ENCODE measurements around the gene LRRC8E. TPM values are rescaled to one million over a fixed set of nuclear protein-coding genes. Genes with fewer than 3 reads are reported as not detected.

The LRRC8E gene
- total RNA-seq, 1 experiment from 2014 or later, result 18.1 TPM

DNA sequence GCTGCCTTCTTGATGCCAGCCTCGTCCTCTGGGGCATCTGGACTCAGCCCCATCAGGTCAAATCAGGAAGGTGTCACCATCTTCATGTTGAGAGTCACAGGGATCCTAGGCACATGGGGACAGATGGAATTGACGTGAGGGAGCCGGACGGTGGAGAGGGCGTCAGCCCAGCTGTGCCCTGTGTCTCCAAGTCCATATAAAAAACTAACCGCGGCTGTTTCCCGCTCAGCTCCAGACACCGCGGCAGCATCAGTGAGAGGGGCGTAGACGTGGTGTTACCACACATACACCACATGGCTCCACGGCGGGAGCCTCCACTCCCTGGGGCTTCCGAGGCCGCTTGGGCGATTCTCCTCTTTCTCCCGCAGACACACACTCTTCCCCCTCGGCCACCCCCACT, 8.5 kb upstream of the LRRC8E start:
- no TSS peak for BruUV-seq (replicated peaks)
- no peaks in the 10 kb centered on the region for H3K9me2 ChIP-seq (ENCODE audit: insufficient read depth)
- TF ChIP-seq FOSL1 (IDR thresholded peaks at IDR 0.05; ENCODE audit: low read depth) (no peak), CEBPB (IDR thresholded peaks at IDR 0.05; ENCODE audit: low read depth) (no peak), POLR2AphosphoS5 (IDR thresholded peaks at IDR 0.05; ENCODE audit: low read depth, low read length) (no peak), ZFX (IDR thresholded peaks at IDR 0.05) (no peak), JUND (IDR thresholded peaks at IDR 0.05) (no peak)
- CTCF ChIA-PET, result interaction anchor here (1.2 kb wide), 1 partner anchor 11 kb away, joined by 7 read pairs; no protein-coding TSS in a partner anchor
- no peak overlapping the region for H3K9ac ChIP-seq (ENCODE audit: low read length)
- H3K4me3 ChIP-seq (replicated peaks in 1 of 2; ENCODE audit: low read depth in 1 of 2, low read length in 2 of 2), result no peak overlapping the region
- ATAC-seq (no peak), DNase-seq (ENCODE audit: low read depth, low spot score) (no peak)
- POLR2A ChIA-PET, result no interaction called here
- H3K9me3 ChIP-seq (ENCODE audit: control insufficient read depth in 1 of 2, insufficient read depth in 1 of 2, low read depth in 1 of 2, low read length in 2 of 2), result no peaks in the 10 kb centered on the region
- H2AFZ ChIP-seq (ENCODE audit: low read depth, low read length, poor library complexity, severe bottlenecking), result no peak overlapping the region
- H3K79me2 ChIP-seq (ENCODE audit: insufficient read depth, low read length), result no peaks in the 10 kb centered on the region
- no peak overlapping the region for H3K4me2 ChIP-seq (ENCODE audit: low read length)
- H3K36me3 ChIP-seq (ENCODE audit: control insufficient read depth in 1 of 2, insufficient read depth in 2 of 2, low read length in 2 of 2), result no peaks in the 10 kb centered on the region
- H4K20me1 ChIP-seq (ENCODE audit: insufficient read depth), result no peaks in the 10 kb centered on the region
- RAD21 ChIA-PET (ENCODE audit: low non-redundant PET in 1 of 2, low total read pairs in 2 of 2, uncharacterized antibody in 2 of 2, unreplicated experiment in 2 of 2), result no interaction called here
- no peak overlapping the region for H3K27ac ChIP-seq (ENCODE audit: low read depth, low read length)
- peaks cover 2 to 13% of the 10 kb centered on the region in 2 experiments; a peak in 3 of 4 replicates for H3K4me1 ChIP-seq (ENCODE audit: control insufficient read depth in 1 of 2, insufficient read depth in 2 of 2, low read length in 2 of 2)
- H3K27me3 ChIP-seq (ENCODE audit: insufficient read depth, low read length), result no peaks in the 10 kb centered on the region
- intact Hi-C loops (cut with micrococcal nuclease), result no loop called here

DNA sequence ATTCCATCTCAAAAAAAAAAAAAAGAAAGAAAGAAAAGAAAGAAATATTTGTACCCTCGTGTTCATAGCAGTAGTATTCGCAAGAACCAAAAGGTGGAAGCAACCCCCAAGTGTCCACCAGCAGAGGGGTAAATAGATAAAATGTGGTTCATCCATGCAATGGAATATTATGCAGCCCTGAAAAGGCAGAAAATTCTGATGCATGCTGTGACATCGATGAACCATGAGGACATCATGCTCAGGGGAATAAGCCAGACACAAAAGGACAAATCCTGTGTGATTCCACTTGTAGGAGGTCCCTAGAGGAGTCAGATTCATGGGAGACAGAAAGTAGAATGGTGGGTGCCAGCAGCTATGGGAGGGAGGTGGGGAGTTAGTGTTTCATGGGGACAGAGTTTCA, 6.4 kb upstream of the LRRC8E start:
- Histone ChIP-seq H3K9me2 (ENCODE audit: insufficient read depth) (no peaks in the 10 kb centered on the region), H3K4me1 (ENCODE audit: control insufficient read depth in 1 of 2, insufficient read depth in 2 of 2, low read length in 2 of 2) (peaks cover 5 to 24% of the 10 kb centered on the region in 2 experiments; a peak in 3 of 4 replicates), H3K4me3 (replicated peaks in 1 of 2; ENCODE audit: low read depth in 1 of 2, low read length in 2 of 2) (no peak overlapping the region), H3K4me2 (ENCODE audit: low read length) (no peak overlapping the region), H3K36me3 (ENCODE audit: control insufficient read depth in 1 of 2, insufficient read depth in 2 of 2, low read length in 2 of 2) (no peaks in the 10 kb centered on the region), H3K79me2 (ENCODE audit: insufficient read depth, low read length) (no peaks in the 10 kb centered on the region), H4K20me1 (ENCODE audit: insufficient read depth) (no peaks in the 10 kb centered on the region), H3K9me3 (ENCODE audit: control insufficient read depth in 1 of 2, insufficient read depth in 1 of 2, low read depth in 1 of 2, low read length in 2 of 2) (no peaks in the 10 kb centered on the region), H2AFZ (ENCODE audit: low read depth, low read length, poor library complexity, severe bottlenecking) (no peak overlapping the region), H3K9ac (ENCODE audit: low read length) (no peak overlapping the region), H3K27ac (ENCODE audit: low read depth, low read length) (no peak overlapping the region), H3K27me3 (ENCODE audit: insufficient read depth, low read length) (no peaks in the 10 kb centered on the region)
- ChIA-PET RAD21 (ENCODE audit: low non-redundant PET in 1 of 2, low total read pairs in 2 of 2, uncharacterized antibody in 2 of 2, unreplicated experiment in 2 of 2) (no interaction called here), POLR2A (no interaction called here), CTCF (no interaction called here)
- ATAC-seq (no peak), DNase-seq (ENCODE audit: low read depth, low spot score) (no peak)
- no TSS peak for BruUV-seq (replicated peaks)
- intact Hi-C loops (cut with micrococcal nuclease), result no loop called here
- TF ChIP-seq EGR1 (IDR thresholded peaks at IDR 0.05; ENCODE audit: low read depth) (no peak), ZNF274 (IDR thresholded peaks at IDR 0.05; ENCODE audit: low read depth, low read length) (no peak), POLR2AphosphoS5 (IDR thresholded peaks at IDR 0.05; ENCODE audit: low read depth, low read length) (no peak), EZH2phosphoT487 (IDR thresholded peaks at IDR 0.05; ENCODE audit: borderline replicate concordance) (no peak), FOSL1 (IDR thresholded peaks at IDR 0.05; ENCODE audit: low read depth) (no peak), CEBPB (IDR thresholded peaks at IDR 0.05; ENCODE audit: low read depth) (no peak), POLR2A (IDR thresholded peaks at IDR 0.05; ENCODE audit: borderline replicate concordance, extremely low read depth, insufficient read depth, insufficient read length) (no peak), ELF1 (IDR thresholded peaks at IDR 0.05; ENCODE audit: borderline replicate concordance, low read depth) (no peak), EZH2 (IDR thresholded peaks at IDR 0.05) (no peak)

Measured in HCT116 (cell line).